ENCODE measurements around the gene NOD2.

DNA sequence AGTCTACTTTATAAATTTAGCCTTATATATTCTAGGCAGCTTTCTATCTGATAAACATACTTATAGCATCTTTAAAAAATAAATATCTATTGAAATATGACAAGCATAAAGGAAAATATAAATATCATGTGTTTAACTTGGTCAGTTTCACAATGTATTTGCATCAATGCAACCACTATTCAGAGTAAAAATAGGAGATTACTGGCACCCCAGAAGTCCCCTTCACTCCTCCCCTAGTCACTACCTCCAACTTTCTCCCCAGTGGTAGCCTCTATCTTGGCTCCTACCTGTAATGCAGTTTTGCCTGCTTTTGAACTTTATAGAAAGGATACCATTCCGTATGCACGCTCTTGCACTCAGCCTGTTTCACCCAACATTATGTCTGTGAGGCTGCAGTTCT, 3.2 kb upstream of the NOD2 start:
- TF ChIP-seq EZH2phosphoT487 (IDR thresholded peaks at IDR 0.05; ENCODE audit: borderline replicate concordance, low read length) (no peak), EZH2 (IDR thresholded peaks at IDR 0.05; ENCODE audit: low read length, unreplicated experiment) (no peak)
- TF ChIP-seq, protein P1, sequence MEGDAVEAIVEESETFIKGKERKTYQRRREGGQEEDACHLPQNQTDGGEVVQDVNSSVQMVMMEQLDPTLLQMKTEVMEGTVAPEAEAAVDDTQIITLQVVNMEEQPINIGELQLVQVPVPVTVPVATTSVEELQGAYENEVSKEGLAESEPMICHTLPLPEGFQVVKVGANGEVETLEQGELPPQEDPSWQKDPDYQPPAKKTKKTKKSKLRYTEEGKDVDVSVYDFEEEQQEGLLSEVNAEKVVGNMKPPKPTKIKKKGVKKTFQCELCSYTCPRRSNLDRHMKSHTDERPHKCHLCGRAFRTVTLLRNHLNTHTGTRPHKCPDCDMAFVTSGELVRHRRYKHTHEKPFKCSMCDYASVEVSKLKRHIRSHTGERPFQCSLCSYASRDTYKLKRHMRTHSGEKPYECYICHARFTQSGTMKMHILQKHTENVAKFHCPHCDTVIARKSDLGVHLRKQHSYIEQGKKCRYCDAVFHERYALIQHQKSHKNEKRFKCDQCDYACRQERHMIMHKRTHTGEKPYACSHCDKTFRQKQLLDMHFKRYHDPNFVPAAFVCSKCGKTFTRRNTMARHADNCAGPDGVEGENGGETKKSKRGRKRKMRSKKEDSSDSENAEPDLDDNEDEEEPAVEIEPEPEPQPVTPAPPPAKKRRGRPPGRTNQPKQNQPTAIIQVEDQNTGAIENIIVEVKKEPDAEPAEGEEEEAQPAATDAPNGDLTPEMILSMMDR (conservative IDR thresholded peaks at IDR 0.05; ENCODE audit: low read depth, low read length): no peak

Data from PC-3 (cell line).